ENCODE measurements around the gene CANT1.

DNA sequence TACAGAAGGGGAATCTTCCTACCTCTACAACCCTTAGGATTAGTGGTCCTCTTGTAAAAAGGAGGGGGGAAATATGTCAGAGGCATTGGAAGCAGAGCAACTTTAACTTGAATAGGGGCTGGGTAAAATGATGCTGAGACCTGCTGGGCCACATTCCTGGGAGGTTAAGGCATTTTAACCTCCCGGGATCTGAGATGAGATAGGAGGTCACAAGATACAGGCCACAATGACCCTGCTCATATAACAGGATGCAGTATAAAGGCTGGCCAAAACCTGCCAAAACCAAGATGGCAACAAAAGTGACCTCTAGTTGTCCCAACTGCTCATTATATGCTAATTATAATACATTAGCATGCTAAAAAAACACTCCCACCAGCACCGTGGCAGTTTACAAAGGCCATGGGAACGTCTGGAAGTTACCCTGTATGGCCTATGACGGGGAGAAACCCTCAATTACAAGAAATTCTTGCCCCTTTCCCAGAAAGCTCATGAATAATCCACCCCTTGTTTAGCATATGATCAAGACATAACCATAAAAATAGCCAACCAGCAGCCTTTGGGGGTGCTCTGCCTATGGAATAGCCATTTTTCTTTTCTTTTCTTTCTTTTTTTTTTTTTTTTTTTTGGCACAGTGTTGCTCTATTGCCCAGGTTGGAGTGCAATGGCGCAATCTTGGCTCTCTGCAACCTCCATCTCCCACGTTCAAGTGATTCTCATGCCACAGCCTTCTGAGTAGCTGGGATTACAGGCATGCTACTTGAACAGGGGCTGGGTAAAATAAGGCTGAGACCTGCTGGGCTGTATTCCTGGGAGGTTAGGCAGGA lies 8.2 kb upstream of the CANT1 start:
- TF ChIP-seq, protein P1, sequence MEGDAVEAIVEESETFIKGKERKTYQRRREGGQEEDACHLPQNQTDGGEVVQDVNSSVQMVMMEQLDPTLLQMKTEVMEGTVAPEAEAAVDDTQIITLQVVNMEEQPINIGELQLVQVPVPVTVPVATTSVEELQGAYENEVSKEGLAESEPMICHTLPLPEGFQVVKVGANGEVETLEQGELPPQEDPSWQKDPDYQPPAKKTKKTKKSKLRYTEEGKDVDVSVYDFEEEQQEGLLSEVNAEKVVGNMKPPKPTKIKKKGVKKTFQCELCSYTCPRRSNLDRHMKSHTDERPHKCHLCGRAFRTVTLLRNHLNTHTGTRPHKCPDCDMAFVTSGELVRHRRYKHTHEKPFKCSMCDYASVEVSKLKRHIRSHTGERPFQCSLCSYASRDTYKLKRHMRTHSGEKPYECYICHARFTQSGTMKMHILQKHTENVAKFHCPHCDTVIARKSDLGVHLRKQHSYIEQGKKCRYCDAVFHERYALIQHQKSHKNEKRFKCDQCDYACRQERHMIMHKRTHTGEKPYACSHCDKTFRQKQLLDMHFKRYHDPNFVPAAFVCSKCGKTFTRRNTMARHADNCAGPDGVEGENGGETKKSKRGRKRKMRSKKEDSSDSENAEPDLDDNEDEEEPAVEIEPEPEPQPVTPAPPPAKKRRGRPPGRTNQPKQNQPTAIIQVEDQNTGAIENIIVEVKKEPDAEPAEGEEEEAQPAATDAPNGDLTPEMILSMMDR (IDR thresholded peaks at IDR 0.05) = no peak
- TF ChIP-seq, protein P2, sequence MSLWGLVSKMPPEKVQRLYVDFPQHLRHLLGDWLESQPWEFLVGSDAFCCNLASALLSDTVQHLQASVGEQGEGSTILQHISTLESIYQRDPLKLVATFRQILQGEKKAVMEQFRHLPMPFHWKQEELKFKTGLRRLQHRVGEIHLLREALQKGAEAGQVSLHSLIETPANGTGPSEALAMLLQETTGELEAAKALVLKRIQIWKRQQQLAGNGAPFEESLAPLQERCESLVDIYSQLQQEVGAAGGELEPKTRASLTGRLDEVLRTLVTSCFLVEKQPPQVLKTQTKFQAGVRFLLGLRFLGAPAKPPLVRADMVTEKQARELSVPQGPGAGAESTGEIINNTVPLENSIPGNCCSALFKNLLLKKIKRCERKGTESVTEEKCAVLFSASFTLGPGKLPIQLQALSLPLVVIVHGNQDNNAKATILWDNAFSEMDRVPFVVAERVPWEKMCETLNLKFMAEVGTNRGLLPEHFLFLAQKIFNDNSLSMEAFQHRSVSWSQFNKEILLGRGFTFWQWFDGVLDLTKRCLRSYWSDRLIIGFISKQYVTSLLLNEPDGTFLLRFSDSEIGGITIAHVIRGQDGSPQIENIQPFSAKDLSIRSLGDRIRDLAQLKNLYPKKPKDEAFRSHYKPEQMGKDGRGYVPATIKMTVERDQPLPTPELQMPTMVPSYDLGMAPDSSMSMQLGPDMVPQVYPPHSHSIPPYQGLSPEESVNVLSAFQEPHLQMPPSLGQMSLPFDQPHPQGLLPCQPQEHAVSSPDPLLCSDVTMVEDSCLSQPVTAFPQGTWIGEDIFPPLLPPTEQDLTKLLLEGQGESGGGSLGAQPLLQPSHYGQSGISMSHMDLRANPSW (CRISPR knock-in tag; conservative IDR thresholded peaks at IDR 0.05; ENCODE audit: low read depth) = no peak
- TF ChIP-seq, protein P3, sequence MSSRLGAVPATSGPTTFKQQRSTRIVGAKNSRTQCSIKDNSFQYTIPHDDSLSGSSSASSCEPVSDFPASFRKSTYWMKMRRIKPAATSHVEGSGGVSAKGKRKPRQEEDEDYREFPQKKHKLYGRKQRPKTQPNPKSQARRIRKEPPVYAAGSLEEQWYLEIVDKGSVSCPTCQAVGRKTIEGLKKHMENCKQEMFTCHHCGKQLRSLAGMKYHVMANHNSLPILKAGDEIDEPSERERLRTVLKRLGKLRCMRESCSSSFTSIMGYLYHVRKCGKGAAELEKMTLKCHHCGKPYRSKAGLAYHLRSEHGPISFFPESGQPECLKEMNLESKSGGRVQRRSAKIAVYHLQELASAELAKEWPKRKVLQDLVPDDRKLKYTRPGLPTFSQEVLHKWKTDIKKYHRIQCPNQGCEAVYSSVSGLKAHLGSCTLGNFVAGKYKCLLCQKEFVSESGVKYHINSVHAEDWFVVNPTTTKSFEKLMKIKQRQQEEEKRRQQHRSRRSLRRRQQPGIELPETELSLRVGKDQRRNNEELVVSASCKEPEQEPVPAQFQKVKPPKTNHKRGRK (CRISPR knock-in tag; IDR thresholded peaks at IDR 0.05; ENCODE audit: borderline replicate concordance) = no peak
- TF ChIP-seq, protein P4, sequence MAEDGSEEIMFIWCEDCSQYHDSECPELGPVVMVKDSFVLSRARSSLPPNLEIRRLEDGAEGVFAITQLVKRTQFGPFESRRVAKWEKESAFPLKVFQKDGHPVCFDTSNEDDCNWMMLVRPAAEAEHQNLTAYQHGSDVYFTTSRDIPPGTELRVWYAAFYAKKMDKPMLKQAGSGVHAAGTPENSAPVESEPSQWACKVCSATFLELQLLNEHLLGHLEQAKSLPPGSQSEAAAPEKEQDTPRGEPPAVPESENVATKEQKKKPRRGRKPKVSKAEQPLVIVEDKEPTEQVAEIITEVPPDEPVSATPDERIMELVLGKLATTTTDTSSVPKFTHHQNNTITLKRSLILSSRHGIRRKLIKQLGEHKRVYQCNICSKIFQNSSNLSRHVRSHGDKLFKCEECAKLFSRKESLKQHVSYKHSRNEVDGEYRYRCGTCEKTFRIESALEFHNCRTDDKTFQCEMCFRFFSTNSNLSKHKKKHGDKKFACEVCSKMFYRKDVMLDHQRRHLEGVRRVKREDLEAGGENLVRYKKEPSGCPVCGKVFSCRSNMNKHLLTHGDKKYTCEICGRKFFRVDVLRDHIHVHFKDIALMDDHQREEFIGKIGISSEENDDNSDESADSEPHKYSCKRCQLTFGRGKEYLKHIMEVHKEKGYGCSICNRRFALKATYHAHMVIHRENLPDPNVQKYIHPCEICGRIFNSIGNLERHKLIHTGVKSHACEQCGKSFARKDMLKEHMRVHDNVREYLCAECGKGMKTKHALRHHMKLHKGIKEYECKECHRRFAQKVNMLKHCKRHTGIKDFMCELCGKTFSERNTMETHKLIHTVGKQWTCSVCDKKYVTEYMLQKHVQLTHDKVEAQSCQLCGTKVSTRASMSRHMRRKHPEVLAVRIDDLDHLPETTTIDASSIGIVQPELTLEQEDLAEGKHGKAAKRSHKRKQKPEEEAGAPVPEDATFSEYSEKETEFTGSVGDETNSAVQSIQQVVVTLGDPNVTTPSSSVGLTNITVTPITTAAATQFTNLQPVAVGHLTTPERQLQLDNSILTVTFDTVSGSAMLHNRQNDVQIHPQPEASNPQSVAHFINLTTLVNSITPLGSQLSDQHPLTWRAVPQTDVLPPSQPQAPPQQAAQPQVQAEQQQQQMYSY (CRISPR knock-in tag; IDR thresholded peaks at IDR 0.05) = no peak
- TF ChIP-seq ZNF263 (CRISPR knock-in tag; IDR thresholded peaks at IDR 0.05; ENCODE audit: low read depth) (no peak), JUN (CRISPR knock-in tag; IDR thresholded peaks at IDR 0.05) (no peak), FOXJ3 (CRISPR knock-in tag; IDR thresholded peaks at IDR 0.05; ENCODE audit: borderline replicate concordance) (no peak)
- TF ChIP-seq, protein P5, sequence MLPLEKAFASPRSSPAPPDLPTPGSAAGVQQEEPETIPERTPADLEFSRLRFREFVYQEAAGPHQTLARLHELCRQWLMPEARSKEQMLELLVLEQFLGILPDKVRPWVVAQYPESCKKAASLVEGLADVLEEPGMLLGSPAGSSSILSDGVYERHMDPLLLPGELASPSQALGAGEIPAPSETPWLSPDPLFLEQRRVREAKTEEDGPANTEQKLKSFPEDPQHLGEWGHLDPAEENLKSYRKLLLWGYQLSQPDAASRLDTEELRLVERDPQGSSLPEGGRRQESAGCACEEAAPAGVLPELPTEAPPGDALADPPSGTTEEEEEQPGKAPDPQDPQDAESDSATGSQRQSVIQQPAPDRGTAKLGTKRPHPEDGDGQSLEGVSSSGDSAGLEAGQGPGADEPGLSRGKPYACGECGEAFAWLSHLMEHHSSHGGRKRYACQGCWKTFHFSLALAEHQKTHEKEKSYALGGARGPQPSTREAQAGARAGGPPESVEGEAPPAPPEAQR (CRISPR knock-in tag; IDR thresholded peaks at IDR 0.05) = no peak
- TF ChIP-seq, protein P6, sequence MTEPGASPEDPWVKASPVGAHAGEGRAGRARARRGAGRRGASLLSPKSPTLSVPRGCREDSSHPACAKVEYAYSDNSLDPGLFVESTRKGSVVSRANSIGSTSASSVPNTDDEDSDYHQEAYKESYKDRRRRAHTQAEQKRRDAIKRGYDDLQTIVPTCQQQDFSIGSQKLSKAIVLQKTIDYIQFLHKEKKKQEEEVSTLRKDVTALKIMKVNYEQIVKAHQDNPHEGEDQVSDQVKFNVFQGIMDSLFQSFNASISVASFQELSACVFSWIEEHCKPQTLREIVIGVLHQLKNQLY (CRISPR knock-in tag; IDR thresholded peaks at IDR 0.05) = no peak
- TF ChIP-seq, protein P7, sequence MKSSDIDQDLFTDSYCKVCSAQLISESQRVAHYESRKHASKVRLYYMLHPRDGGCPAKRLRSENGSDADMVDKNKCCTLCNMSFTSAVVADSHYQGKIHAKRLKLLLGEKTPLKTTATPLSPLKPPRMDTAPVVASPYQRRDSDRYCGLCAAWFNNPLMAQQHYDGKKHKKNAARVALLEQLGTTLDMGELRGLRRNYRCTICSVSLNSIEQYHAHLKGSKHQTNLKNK (CRISPR knock-in tag; IDR thresholded peaks at IDR 0.05) = no peak
- TF ChIP-seq, protein P8, sequence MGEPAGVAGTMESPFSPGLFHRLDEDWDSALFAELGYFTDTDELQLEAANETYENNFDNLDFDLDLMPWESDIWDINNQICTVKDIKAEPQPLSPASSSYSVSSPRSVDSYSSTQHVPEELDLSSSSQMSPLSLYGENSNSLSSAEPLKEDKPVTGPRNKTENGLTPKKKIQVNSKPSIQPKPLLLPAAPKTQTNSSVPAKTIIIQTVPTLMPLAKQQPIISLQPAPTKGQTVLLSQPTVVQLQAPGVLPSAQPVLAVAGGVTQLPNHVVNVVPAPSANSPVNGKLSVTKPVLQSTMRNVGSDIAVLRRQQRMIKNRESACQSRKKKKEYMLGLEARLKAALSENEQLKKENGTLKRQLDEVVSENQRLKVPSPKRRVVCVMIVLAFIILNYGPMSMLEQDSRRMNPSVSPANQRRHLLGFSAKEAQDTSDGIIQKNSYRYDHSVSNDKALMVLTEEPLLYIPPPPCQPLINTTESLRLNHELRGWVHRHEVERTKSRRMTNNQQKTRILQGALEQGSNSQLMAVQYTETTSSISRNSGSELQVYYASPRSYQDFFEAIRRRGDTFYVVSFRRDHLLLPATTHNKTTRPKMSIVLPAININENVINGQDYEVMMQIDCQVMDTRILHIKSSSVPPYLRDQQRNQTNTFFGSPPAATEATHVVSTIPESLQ (CRISPR knock-in tag; IDR thresholded peaks at IDR 0.05) = no peak
